ENCODE results near the gene NOP14. TPM values are rescaled to one million over a fixed set of nuclear protein-coding genes. Genes with fewer than 3 reads are reported as not detected.
"Not testable (repeated sequence)": the region's sequence is repeated elsewhere in the genome, so short reads cannot be mapped to it uniquely, and the experiment has no call there.

The NOP14 gene
- total RNA-seq, 1 donor from 2014 or later = 22.9 TPM

DNA sequence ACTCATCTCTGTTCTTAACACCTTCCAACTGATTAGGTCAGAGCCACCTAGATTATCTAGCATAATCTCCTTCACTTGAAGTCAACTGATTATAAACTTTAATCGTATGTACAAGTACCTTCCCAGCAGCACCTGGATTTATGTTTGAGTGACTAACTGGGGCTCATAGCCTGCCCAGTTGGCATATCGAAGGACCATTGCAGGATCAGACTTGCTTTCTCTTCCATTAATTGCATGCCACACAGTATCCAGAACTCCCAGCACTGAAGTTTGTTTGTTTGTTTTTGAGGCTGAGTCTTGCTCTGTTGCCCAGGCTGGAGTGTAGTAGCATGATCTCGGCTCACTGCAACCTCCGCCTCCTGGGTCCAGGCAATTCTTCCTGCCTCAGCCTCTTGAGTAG, 28.0 kb upstream of the NOP14 start:
- no peak overlapping the region for H3K4me3 Mint-ChIP-seq (ENCODE audit: unreplicated experiment)
- H3K27me3 Mint-ChIP-seq (ENCODE audit: unreplicated experiment) = peaks cover 1% of the 10 kb centered on the region
- no peaks in the 10 kb centered on the region for H3K9me3 Mint-ChIP-seq (ENCODE audit: unreplicated experiment)
- DNase-seq (ENCODE audit: low spot score) = no peak
- no peak overlapping the region for H3K27ac Mint-ChIP-seq (ENCODE audit: unreplicated experiment)
- TF ChIP-seq, protein P1, sequence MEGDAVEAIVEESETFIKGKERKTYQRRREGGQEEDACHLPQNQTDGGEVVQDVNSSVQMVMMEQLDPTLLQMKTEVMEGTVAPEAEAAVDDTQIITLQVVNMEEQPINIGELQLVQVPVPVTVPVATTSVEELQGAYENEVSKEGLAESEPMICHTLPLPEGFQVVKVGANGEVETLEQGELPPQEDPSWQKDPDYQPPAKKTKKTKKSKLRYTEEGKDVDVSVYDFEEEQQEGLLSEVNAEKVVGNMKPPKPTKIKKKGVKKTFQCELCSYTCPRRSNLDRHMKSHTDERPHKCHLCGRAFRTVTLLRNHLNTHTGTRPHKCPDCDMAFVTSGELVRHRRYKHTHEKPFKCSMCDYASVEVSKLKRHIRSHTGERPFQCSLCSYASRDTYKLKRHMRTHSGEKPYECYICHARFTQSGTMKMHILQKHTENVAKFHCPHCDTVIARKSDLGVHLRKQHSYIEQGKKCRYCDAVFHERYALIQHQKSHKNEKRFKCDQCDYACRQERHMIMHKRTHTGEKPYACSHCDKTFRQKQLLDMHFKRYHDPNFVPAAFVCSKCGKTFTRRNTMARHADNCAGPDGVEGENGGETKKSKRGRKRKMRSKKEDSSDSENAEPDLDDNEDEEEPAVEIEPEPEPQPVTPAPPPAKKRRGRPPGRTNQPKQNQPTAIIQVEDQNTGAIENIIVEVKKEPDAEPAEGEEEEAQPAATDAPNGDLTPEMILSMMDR (IDR thresholded peaks at IDR 0.05; ENCODE audit: unreplicated experiment) = no peak
- H3K36me3 Mint-ChIP-seq (ENCODE audit: low read depth, unreplicated experiment) = no peaks in the 10 kb centered on the region
- no peaks in the 10 kb centered on the region for H3K4me1 Mint-ChIP-seq (ENCODE audit: unreplicated experiment)

DNA sequence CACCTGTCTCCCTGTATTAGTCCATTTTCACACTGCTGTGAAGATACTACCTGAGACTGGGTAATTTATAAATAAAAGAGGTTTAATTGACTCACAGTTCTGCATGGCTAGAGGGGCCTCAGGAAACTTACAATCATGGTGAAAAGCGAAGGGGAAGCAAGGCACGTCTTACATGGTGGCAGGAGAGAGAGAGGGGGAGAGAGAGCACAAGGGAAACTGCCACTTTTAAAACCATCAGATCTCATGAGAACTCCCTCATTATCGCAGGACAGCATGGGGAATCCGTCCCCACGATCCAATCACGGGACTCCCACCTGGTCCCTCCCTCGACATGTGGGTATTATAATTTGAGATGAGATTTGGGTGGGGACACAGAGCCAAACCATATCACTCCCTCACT, 20.5 kb upstream of the NOP14 start:
- H3K4me1 Mint-ChIP-seq (ENCODE audit: unreplicated experiment); H3K9me3 Mint-ChIP-seq (ENCODE audit: unreplicated experiment); H3K36me3 Mint-ChIP-seq (ENCODE audit: low read depth, unreplicated experiment); H3K27ac Mint-ChIP-seq (ENCODE audit: unreplicated experiment); H3K4me3 Mint-ChIP-seq (ENCODE audit: unreplicated experiment); DNase-seq (ENCODE audit: low spot score); H3K27me3 Mint-ChIP-seq (ENCODE audit: unreplicated experiment): not testable (repeated sequence)

DNA sequence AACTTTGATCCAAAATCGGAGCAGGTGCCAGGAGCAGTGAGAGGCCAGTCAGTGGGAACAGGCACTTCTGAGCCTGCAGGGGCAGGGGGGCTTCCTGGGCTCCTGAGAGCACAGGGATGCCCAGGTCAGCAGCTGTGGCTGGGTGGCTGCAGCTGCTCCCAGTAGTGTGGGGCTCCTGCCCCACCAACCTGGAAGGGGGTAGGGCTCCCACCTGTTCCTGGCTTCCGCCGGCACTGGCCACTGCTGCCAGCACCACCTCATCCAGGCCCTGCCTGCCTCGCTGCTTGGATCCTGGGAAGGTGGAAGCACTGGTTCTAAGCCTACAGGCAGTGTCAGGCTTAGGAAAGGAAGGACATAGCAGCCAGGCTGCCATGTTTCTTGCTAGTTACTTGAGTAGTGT, 18.8 kb upstream of the NOP14 start:
- Mint-ChIP-seq H3K4me3 (ENCODE audit: unreplicated experiment) (no peak overlapping the region), H3K27me3 (ENCODE audit: unreplicated experiment) (peaks cover 4% of the 10 kb centered on the region), H3K36me3 (ENCODE audit: low read depth, unreplicated experiment) (no peaks in the 10 kb centered on the region), H3K9me3 (ENCODE audit: unreplicated experiment) (no peaks in the 10 kb centered on the region), H3K27ac (ENCODE audit: unreplicated experiment) (no peak overlapping the region), H3K4me1 (ENCODE audit: unreplicated experiment) (no peaks in the 10 kb centered on the region)
- TF ChIP-seq, protein P1 (IDR thresholded peaks at IDR 0.05; ENCODE audit: unreplicated experiment) = no peak
- DNase-seq (ENCODE audit: low spot score) = no peak

DNA sequence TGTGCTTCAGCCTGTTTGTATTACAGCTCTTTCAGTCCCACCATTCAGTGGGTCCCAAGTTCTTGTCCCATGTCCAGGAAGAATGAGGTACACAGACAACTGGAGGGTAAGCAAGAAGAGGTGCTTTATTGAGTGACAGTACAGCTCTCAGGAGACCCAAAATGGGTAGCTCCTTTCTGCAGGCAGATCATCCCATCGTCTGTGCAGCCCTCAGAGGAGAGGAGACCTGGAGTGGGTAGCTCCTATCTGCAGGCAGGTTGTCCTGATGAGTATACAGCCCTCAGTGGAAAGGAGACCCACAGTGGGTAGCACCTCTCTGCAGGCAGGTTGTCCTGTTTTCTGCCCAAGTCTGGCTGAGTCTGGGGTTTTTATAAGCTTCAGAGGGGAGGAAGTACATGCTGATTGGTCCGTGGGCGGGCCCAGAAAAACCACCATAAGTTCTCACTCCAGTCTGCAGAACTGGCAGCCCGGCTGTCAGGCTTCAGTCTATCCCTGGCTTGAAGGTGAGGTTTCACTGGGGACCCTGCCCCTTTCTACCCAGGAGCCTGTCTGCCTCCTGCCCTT, 18.1 kb upstream of the NOP14 start:
- peaks cover 2% of the 10 kb centered on the region for H3K27me3 Mint-ChIP-seq (ENCODE audit: unreplicated experiment)
- TF ChIP-seq, protein P1 (IDR thresholded peaks at IDR 0.05; ENCODE audit: unreplicated experiment) = no peak
- peak overlapping the region; percentile 31 for H3K4me3 Mint-ChIP-seq (ENCODE audit: unreplicated experiment)
- no peaks in the 10 kb centered on the region for H3K36me3 Mint-ChIP-seq (ENCODE audit: low read depth, unreplicated experiment)
- H3K27ac Mint-ChIP-seq (ENCODE audit: unreplicated experiment) = no peak overlapping the region
- no peak for DNase-seq (ENCODE audit: low spot score)
- H3K4me1 Mint-ChIP-seq (ENCODE audit: unreplicated experiment) = no peaks in the 10 kb centered on the region
- H3K9me3 Mint-ChIP-seq (ENCODE audit: unreplicated experiment) = no peaks in the 10 kb centered on the region

DNA sequence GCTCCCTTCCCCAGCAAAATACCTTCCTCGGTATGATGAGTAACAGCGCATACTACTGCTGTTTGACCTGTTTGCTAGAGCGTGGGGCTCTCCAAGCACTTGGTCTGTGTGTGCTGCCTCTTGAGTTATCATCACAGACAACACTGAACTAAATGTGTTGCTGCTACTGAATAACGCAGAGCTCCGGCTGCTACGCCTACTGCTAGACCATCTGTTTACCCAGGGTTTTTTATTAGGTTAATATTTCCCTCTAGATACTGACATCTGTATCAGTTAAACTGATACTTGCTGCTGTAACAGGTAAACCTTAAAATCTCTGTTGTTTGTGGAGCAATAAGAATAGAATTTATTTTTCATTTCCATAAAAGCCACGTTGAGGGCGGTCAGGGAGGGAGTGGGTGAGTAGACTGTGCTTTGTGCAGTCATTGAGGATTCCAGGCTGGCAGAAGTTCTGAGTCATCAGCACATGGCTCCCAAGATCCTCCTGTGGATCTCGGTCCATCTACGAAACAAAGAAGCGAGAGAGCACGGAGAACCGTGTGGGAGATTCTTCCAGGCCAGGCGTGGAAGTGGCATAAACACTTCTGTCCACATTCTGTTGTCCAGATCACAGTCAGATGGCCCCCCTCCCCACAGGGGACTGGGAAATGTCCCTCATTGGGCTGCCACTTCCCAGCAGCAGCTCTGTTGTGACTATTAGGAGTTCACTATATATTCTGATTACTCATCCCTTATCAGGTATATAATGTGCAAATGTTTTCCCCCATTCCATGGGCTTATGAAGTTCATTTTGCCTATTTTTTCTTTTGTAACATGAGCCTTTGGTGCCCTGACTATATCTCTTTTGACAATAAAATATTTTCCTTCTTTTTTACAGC, 14.2 kb upstream of the NOP14 start:
- TF ChIP-seq, protein P1 (IDR thresholded peaks at IDR 0.05; ENCODE audit: unreplicated experiment) = no peak
- H3K27me3 Mint-ChIP-seq (ENCODE audit: unreplicated experiment) = peaks cover 3% of the 10 kb centered on the region
- no peaks in the 10 kb centered on the region for H3K9me3 Mint-ChIP-seq (ENCODE audit: unreplicated experiment)
- H3K4me1 Mint-ChIP-seq (ENCODE audit: unreplicated experiment) = no peaks in the 10 kb centered on the region
- no peak overlapping the region for H3K27ac Mint-ChIP-seq (ENCODE audit: unreplicated experiment)
- H3K4me3 Mint-ChIP-seq (ENCODE audit: unreplicated experiment) = no peak overlapping the region
- no peak for DNase-seq (ENCODE audit: low spot score)
- peaks cover 5% of the 10 kb centered on the region for H3K36me3 Mint-ChIP-seq (ENCODE audit: low read depth, unreplicated experiment)
